ENCODE results near the gene MSI2.

DNA sequence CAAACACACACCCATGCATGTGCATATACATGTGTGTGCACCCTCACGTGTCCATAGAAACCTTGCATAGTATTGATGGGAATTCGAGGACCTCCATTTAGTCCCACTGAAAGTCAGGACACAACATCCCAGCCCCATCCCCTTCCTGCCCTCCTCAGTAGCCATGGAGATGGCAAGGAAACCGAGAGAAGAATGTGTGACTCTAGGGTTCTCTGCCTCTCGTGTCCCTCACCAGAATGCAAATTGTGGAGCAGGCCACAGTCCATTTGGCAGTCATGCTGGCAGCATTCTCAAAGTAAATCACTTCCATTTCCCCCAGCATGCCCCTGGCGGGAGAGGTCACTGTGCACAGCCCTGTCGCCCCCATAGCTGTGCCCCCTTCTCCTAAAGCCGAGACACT lies 141.1 kb downstream of the MSI2 start:
- TF ChIP-seq POLR2AphosphoS5 (IDR thresholded peaks at IDR 0.05; ENCODE audit: low read depth, low read length) = no peak
- no peak for TF ChIP-seq POLR2A (IDR thresholded peaks at IDR 0.05; ENCODE audit: low read depth, low read length)
- no peak for TF ChIP-seq TAF1 (IDR thresholded peaks at IDR 0.05; ENCODE audit: borderline replicate concordance, low read depth, low read length)
